Endothelial cell of umbilical vein (primary cell): ENCODE results near the gene FOXK1. TPM values are rescaled to one million over a fixed set of nuclear protein-coding genes. Genes with fewer than 3 reads are reported as not detected.

Source experiments
- BruUV-seq: library from RNA; stranded (reverse); fragments of 400-500 nt; replicated peaks from 2 replicates; lab custom pipeline; 2021; lab: Mats Ljungman, UMichigan
- CTCF ChIA-PET: fragments of 300-600, 350-600 bp; sonication (Branson Sonifier 250); formaldehyde crosslinking; loops from one replicate; lab custom pipeline; 2021; ENCODE audit warnings: antibody characterized with exemption, inconsistent platforms; lab: Charles Lee
- POLR2A ChIA-PET: fragments of 300-600, 350-600 bp; sonication (Branson Sonifier 250); formaldehyde crosslinking; loops from one replicate; lab custom pipeline; 2021; ENCODE audit warnings: antibody characterized with exemption, inconsistent platforms; lab: Charles Lee
- DNase-seq: peaks from one replicate; pipeline ENCODE4 v3.0.0-alpha.2; 2011; ENCODE audit warnings: low read depth, low spot score
- FAIRE-seq: peaks from 2 replicates; lab custom pipeline; 2011; peaks lifted over from hg19 to GRCh38; lab: Jason Lieb, UNC
- H2AFZ ChIP-seq: 2 replicates; pipeline ENCODE4 v1.6.0; 2012; ENCODE audit warnings: low read depth, low read length, control low read depth, inconsistent platforms
- H3K27ac ChIP-seq: 2 replicates; pipeline ENCODE4 v1.5.1; 2011; ENCODE audit warnings: low read depth, mild to moderate bottlenecking, control low read depth, low read length, moderate library complexity; ENCODE audit not compliant: insufficient read depth
- H3K27me3 ChIP-seq, 2 experiments: 2 replicates each; pipeline versions ENCODE4 v1.6.0 to v1.6.1; 2011; ENCODE audit warnings: low read length in 2 of 2, mixed read lengths in 1 of 2; ENCODE audit not compliant: control insufficient read depth in 2 of 2, insufficient read depth in 2 of 2
- H3K36me3 ChIP-seq, 2 experiments: 2 replicates in 1 of 2; 3 replicates in 1 of 2; pipeline ENCODE4 v1.5.1; 2011; ENCODE audit warnings: low read length in 2 of 2, mild to moderate bottlenecking in 1 of 2, moderate library complexity in 1 of 2; ENCODE audit not compliant: control insufficient read depth in 2 of 2, insufficient read depth in 2 of 2; ENCODE audit errors: extremely low read depth in 1 of 2
- H3K4me1 ChIP-seq: 3 replicates; pipeline ENCODE4 v1.5.1; 2011; ENCODE audit warnings: mild to moderate bottlenecking, low read length; ENCODE audit not compliant: control insufficient read depth, insufficient read depth; ENCODE audit errors: extremely low read depth
- H3K4me2 ChIP-seq: 2 replicates; pipeline ENCODE4 v1.6.1; 2011; ENCODE audit warnings: low read length, control low read depth, mixed read lengths; ENCODE audit not compliant: insufficient read depth
- H3K4me3 ChIP-seq, 3 experiments: fragments of 200-600 bp in 1 of 3; sonication (generic), shearing (Covaris generic) in 1 of 3; replicated peaks in 1 of 3; 2 replicates each; pipeline ENCODE4 v1.5.1; 2011 to 2016; ENCODE audit warnings: control low read depth in 3 of 3, low read length in 3 of 3, mild to moderate bottlenecking in 2 of 3, inconsistent platforms in 1 of 3, low read depth in 1 of 3, moderate library complexity in 1 of 3; ENCODE audit not compliant: insufficient read depth in 1 of 3
- H3K79me2 ChIP-seq: 2 replicates; pipeline ENCODE4 v1.6.0; 2012; ENCODE audit warnings: low read length, inconsistent platforms; ENCODE audit not compliant: control insufficient read depth, insufficient read depth
- H3K9ac ChIP-seq: replicated peaks from 2 replicates; pipeline ENCODE3; 2011; ENCODE audit warnings: low read length, control low read depth; ENCODE audit not compliant: insufficient read depth; ENCODE audit errors: extremely low read depth
- H3K9me1 ChIP-seq: replicated peaks from 3 replicates; pipeline ENCODE4 v1.6.0; 2011; ENCODE audit warnings: mild to moderate bottlenecking, low read length; ENCODE audit not compliant: control insufficient read depth, insufficient read depth; ENCODE audit errors: extremely low read depth
- H3K9me3 ChIP-seq: replicated peaks from 2 replicates; pipeline ENCODE4 v1.5.1; 2012; ENCODE audit warnings: low read length, inconsistent platforms; ENCODE audit not compliant: control insufficient read depth, insufficient read depth
- H4K20me1 ChIP-seq: replicated peaks from 2 replicates; pipeline ENCODE3; 2011; ENCODE audit warnings: mild to moderate bottlenecking, low read length; ENCODE audit not compliant: control insufficient read depth, insufficient read depth; ENCODE audit errors: extremely low read depth
- EZH2 ChIP-seq: IDR thresholded peaks from 2 replicates; pipeline ENCODE4 v1.6.1; 2012; ENCODE audit warnings: borderline replicate concordance, low read depth, mild to moderate bottlenecking, moderate library complexity, low read length, inconsistent platforms; ENCODE audit not compliant: severe bottlenecking
- FOS ChIP-seq: IDR thresholded peaks from 2 replicates; pipeline ENCODE4 v1.6.1; 2011; ENCODE audit warnings: mild to moderate bottlenecking, low read length, moderate library complexity, borderline replicate concordance; ENCODE audit not compliant: insufficient read depth
- JUN ChIP-seq: IDR thresholded peaks from 2 replicates; pipeline ENCODE4 v1.6.1; 2011; ENCODE audit warnings: borderline replicate concordance, low read depth; ENCODE audit not compliant: insufficient read length, insufficient read depth
- POLR2AphosphoS5 ChIP-seq: IDR thresholded peaks from 2 replicates; pipeline ENCODE4 v1.6.1; 2012; ENCODE audit warnings: low read depth, mild to moderate bottlenecking, control low read depth, low read length, moderate library complexity; ENCODE audit not compliant: insufficient read depth
- dilution Hi-C: fragments of 300-500 bp; cut with MboI; formaldehyde crosslinking; loops from one replicate; pipeline ENCODE4 v1.15.0; 2019; ENCODE audit warnings: low sequenced_read_pairs; ENCODE audit not compliant: extremely low pct_ligation_motif_present
- intact Hi-C: fragments of 100-400 bp; cut with micrococcal nuclease; formaldehyde crosslinking; loops from one replicate; pipeline ENCODE4 v1.10.0; 2022
- polyA plus RNA-seq, 4 experiments: library from polyadenylated mRNA; depleted of rRNA in 3 of 4; stranded (reverse) in 3 of 4; unstranded in 1 of 4; fragments of >200 nt; gene quantifications; 2 replicates each; pipeline versions ENCODE4 v1.2.1 to v1.2.3, GENCODE V29; 2011 to 2012; ENCODE audit warnings: missing spikeins in 1 of 4
- total RNA-seq: library from RNA; stranded (reverse); gene quantifications from 2 replicates; pipeline ENCODE4 v1.2.3, GENCODE V29; 2021
- TF ChIP-seq, protein P1 (sequence below), 2 donors: IDR thresholded peaks; 1 replicate in 1 of 2; 2 replicates in 1 of 2; pipeline ENCODE4 v1.5.1; 2011; ENCODE audit warnings: low read length in 2 of 2, mild to moderate bottlenecking in 2 of 2, moderate library complexity in 2 of 2, control low read depth in 1 of 2, inconsistent platforms in 1 of 2, low read depth in 1 of 2; ENCODE audit not compliant: insufficient read depth in 1 of 2; ENCODE audit errors: extremely low read depth in 1 of 2

FOXK1 gene
- total and polyA plus RNA-seq, 2 donors (not counting 3 experiments of a cell fraction or from before 2014, with no cell fraction given): 8.0 to 52.1 TPM

DNA sequence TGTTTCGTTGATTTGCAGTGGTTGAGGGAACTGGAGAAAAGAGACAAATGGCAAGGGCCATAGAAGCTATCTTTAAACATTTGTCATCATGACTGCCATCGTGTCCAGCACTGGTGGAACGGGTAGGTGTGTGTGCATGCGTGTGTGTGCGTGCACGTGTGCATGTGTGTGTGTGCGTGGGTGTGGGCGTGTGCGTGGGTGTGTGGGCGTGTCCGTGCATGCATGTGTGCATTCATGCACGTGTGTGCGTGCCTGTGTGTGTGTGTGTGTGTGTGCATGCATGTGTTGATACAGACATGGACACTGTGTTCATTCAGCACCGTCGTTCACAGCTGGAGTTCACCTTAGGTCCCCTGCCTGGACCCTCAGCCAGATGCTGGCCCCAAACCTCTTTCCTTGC lies 55.2 kb downstream of the FOXK1 start:
- TF ChIP-seq EZH2 (no peak), FOS (no peak), JUN (no peak), POLR2AphosphoS5 (no peak)
- TF ChIP-seq, protein P1, sequence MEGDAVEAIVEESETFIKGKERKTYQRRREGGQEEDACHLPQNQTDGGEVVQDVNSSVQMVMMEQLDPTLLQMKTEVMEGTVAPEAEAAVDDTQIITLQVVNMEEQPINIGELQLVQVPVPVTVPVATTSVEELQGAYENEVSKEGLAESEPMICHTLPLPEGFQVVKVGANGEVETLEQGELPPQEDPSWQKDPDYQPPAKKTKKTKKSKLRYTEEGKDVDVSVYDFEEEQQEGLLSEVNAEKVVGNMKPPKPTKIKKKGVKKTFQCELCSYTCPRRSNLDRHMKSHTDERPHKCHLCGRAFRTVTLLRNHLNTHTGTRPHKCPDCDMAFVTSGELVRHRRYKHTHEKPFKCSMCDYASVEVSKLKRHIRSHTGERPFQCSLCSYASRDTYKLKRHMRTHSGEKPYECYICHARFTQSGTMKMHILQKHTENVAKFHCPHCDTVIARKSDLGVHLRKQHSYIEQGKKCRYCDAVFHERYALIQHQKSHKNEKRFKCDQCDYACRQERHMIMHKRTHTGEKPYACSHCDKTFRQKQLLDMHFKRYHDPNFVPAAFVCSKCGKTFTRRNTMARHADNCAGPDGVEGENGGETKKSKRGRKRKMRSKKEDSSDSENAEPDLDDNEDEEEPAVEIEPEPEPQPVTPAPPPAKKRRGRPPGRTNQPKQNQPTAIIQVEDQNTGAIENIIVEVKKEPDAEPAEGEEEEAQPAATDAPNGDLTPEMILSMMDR (IDR thresholded peaks at IDR 0.05; ENCODE audit: extremely low read depth in 1 of 2, insufficient read depth in 1 of 2, low read depth in 1 of 2, low read length in 2 of 2): no peak
- Histone ChIP-seq H3K79me2 (peaks cover 47% of the 10 kb centered on the region), H3K9ac (no peak overlapping the region), H3K9me3 (no peaks in the 10 kb centered on the region), H2AFZ (no peak overlapping the region), H3K4me3 (no peak overlapping the region), H3K4me2 (no peak overlapping the region), H3K27ac (no peak overlapping the region), H3K36me3 (peaks cover 5 to 7% of the 10 kb centered on the region in 2 experiments), H4K20me1 (no peaks in the 10 kb centered on the region), H3K4me1 (peaks cover 10% of the 10 kb centered on the region), H3K27me3 (no peaks in the 10 kb centered on the region), H3K9me1 (no peaks in the 10 kb centered on the region)
- FAIRE-seq (no peak), DNase-seq (no peak)
- no TSS peak for BruUV-seq
- intact Hi-C loops (no loop called here), dilution Hi-C loops (no loop called here)
- ChIA-PET CTCF (interaction anchor here (1.4 kb wide), 1 partner anchor 12 kb away, joined by 11 read pairs; no protein-coding TSS in a partner anchor), POLR2A (no interaction called here)
